K562 (cell line): Measurements from ENCODE around the gene MOK. TPM values are rescaled to one million over a fixed set of nuclear protein-coding genes. Genes with fewer than 3 reads are reported as not detected.

Source experiments
- MGA ChIP-seq: fragments of 450-650 bp; IDR thresholded peaks from 2 replicates; pipeline ENCODE4 v1.6.1; 2016; ENCODE audit warnings: mild to moderate bottlenecking, moderate library complexity
- MXI1 ChIP-seq: IDR thresholded peaks from 2 replicates; pipeline ENCODE4 v1.6.1; 2011; ENCODE audit warnings: low read depth, mild to moderate bottlenecking, improper control_type of control experiment, low read length
- polyA plus RNA-seq, 8 experiments: library from polyadenylated mRNA; depleted of rRNA in 4 of 8; stranded (reverse) in 5 of 8; unstranded in 3 of 8; fragments of >200 nt; fragmentation: Nextera tagmentation in 2 of 8; fragmentation: Illumina TruSeq in 1 of 8; extraction: Ambion mirVana in 2 of 8; extraction: Trizol in 1 of 8; gene quantifications; 2 replicates each; pipeline versions ENCODE4 v1.2.1 to v1.2.3, GENCODE V29; 2011 to 2014; ENCODE audit warnings: inconsistent platforms in 1 of 8, missing spikeins in 1 of 8
- total RNA-seq, 7 experiments: library from RNA; depleted of rRNA in 6 of 7; stranded (reverse); fragments of >200 nt in 6 of 7; fragmentation: Illumina TruSeq in 2 of 7; extraction: Trizol in 2 of 7; gene quantifications; 2 replicates each; pipeline versions ENCODE4 v1.2.1 to v1.2.3, GENCODE V29; 2011 to 2021; ENCODE audit warnings: low replicate concordance in 1 of 7

Gene MOK
- total and polyA plus RNA-seq, 9 of the 15 experiments (the other 6 are each of a cell fraction or from before 2014, with no cell fraction given): 1.3 to 8.4 (median 5.3) TPM

GRCh38 chr14:102314242-102315011 is 9.5 kb upstream of the MOK start (continued):
- TF ChIP-seq MGA (peak; percentile 85), MXI1 (0 out of 2 replicates have a peak, but pooled peaks have one; percentile 27)
